DOHH2 (cell line): ENCODE results near the gene EDAR.

ENCODE experiments used
- EZH2phosphoT487 ChIP-seq: fragments of 200-600 bp; sonication (generic); IDR thresholded peaks from 2 replicates; pipeline ENCODE4 v1.6.1; 2017; ENCODE audit warnings: borderline replicate concordance, mild to moderate bottlenecking, antibody characterized with exemption, low read length, moderate library complexity, mixed read lengths
- TF ChIP-seq, protein P1 (sequence below): fragments of 200-600 bp; sonication (generic); IDR thresholded peaks from one replicate; pipeline ENCODE4 v1.5.1; 2014; ENCODE audit warnings: antibody characterized with exemption, mild to moderate bottlenecking, low read depth, low read length; ENCODE audit not compliant: poor library complexity, severe bottlenecking

DNA sequence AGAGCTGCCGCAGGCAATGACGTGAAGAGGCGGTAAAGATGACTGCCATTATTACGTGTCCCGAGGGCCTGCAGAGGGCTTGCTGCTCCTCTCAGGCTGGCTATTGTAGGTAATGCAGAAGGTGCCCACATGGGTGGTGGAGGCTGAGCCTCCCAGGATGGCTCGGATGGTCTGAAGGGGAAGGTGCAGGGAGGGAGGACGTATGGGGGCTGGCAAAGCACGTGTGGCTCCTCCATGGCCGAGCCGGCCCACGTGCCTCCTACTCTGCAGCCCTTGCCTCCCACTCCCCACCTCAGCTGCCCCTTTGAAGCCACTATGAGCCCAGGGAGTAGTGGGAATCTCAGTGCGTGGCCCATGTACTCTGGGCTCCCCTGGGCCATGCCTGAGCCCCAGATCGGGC lies 48.9 kb downstream of the EDAR start:
- TF ChIP-seq, protein P1, sequence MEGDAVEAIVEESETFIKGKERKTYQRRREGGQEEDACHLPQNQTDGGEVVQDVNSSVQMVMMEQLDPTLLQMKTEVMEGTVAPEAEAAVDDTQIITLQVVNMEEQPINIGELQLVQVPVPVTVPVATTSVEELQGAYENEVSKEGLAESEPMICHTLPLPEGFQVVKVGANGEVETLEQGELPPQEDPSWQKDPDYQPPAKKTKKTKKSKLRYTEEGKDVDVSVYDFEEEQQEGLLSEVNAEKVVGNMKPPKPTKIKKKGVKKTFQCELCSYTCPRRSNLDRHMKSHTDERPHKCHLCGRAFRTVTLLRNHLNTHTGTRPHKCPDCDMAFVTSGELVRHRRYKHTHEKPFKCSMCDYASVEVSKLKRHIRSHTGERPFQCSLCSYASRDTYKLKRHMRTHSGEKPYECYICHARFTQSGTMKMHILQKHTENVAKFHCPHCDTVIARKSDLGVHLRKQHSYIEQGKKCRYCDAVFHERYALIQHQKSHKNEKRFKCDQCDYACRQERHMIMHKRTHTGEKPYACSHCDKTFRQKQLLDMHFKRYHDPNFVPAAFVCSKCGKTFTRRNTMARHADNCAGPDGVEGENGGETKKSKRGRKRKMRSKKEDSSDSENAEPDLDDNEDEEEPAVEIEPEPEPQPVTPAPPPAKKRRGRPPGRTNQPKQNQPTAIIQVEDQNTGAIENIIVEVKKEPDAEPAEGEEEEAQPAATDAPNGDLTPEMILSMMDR = no peak
- no peak for TF ChIP-seq EZH2phosphoT487
